GM04504 (cell line): ENCODE results near the gene NUDT2.
"Not testable (repeated sequence)": the region's sequence is repeated elsewhere in the genome, so short reads cannot be mapped to it uniquely, and the experiment has no call there.

ENCODE experiments used
- DNase-seq: peaks from one replicate; pipeline ENCODE4 v3.0.0-alpha.2; 2012; ENCODE audit warnings: low read depth

Gene NUDT2

DNA sequence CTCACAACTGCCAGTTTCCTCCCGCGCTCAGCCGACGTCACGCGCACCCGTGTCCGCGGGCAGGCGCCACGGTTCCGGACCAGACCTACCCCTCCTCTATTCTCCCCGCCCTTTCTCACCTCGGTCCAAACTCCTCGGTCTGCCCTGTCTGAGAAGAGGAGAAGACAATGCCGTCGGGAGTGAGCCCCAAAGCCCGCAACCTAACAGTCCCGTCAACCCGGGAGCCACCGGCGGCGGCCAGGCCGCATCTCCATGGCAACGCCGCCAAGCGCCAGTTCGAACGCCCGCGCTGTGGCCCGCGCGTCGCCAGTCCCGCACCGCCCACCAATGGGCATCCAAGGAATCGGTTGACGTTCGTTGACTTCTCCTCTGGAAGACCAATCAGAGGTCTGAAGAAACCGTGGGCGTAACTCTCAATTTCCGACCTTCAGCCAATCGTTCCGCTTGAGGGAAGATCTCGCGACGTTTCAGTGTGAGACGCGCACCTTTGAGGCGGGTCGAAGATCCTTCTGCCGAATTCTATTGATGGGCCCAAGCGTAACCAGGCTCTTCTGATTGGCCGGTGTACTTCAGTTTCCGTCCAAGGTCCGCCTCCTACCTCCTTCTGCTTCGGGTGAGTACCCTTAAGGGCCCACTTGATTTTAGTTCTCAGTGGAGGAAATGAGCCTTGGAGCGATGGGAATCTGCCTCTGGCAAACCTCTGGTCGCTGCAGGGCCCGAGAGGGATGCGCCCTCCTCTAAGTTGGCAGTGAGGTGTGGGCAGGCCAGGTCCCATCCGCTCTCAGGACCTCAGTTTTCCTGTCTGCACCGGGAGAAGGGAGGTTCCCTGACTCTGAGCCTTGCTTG, at the start of gene NUDT2, which contains the start of gene KIF24:
NUDT2 (plus strand) TSS at position 583 of the 846 bp plus-strand sequence. CDS start 9,471 bp downstream, outside the sequence.
KIF24 (minus strand) TSS at position 282 of the 846 bp plus-strand sequence. CDS start 17,922 bp downstream, outside the sequence.
- peak; percentile 100 for DNase-seq

DNA sequence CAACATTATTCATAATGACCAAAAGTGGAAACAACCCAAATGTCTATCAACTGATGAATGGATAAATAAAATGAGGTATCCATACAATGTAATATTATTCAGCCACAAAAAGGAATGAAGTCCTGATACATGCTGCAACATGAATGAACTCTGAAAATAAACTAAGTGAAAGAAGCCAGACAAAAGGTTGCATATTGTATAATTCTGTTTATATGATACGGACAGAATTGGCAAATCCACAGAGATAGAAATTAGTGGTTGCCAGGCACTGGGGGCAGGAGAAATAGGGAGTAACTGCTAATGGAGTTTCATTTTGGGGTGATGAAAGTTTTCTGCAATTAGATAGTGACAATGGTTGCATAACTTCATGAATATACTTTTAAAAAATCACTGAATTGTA, 47.3 kb upstream of the NUDT2 start:
- DNase-seq = no peak

DNA sequence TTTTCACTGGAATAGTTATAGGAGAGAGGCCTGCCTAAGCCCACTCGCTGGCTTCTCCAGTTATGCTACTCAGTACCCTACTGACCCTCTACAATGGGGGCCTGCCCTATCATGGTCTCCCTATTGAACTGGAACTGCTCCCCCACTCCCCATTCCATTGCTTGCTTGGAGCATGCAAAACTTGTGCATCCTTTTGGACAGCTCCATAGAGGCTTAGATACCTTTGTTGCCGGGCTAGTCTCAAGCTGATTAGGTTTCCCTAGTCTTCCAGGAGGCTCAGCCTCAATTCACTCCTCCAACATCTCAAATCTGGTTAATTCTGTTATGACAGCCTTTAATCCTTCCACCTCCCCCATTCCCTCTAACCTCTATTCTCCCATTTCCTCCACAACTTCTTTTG, 40.2 kb upstream of the NUDT2 start:
- no peak for DNase-seq

DNA sequence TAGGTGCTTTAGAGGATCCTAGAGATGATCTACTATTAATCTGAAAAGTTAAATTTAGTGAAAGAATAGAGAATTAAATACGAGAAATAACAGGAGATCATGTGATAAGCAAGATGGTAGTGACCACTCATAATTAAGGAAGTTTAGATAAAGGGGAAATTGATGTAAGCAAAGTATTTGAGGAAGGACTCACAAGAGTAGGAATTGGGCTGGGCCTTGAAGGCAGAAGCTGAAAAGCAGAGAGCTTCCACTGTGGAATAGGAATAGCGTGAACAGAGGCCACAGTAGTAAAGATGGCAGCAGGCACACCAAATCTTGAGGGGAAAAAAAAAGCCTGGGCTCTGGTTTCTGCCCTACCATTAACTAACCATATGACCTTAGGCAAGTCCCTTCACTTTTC, 38.3 kb upstream of the NUDT2 start:
- DNase-seq = no peak

DNA sequence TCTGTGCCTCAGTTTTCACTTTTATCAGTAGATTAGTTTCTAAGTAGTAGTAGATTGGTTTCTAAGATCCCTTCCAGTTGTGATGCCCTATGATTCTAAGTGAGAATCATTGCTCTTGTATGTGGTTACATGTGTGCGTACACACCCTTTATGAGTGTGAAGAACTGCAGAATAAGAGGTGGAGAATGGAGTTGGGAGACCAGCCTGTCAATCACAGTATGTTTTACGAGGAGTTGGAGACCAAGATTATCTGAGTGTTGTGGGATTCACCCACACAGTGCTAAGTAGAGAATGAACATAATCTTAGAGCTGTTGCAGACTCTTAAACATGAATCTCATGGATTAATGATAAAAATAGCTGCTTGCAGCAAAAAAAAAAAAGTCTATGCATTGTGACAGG, 37.9 kb upstream of the NUDT2 start:
- DNase-seq = no peak

DNA sequence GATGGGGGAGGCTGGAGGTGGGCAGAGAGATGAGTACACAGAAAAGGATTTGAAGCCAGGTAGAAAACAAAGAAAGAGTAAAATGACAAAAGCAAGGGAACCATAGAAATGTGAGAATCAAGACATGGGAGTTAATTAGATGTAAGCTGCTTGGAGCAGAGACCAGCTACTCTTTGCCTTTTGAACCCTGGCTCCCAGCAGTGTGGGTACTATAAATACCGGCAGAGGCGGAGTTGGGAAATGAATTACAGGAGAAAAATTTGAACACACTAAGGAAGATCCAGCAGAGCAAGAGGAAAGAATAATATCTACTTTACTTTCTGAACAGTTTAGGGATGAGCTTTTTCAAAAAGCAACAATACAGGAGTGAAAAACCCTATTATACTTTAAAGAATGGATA, 36.8 kb upstream of the NUDT2 start:
- no peak for DNase-seq

DNA sequence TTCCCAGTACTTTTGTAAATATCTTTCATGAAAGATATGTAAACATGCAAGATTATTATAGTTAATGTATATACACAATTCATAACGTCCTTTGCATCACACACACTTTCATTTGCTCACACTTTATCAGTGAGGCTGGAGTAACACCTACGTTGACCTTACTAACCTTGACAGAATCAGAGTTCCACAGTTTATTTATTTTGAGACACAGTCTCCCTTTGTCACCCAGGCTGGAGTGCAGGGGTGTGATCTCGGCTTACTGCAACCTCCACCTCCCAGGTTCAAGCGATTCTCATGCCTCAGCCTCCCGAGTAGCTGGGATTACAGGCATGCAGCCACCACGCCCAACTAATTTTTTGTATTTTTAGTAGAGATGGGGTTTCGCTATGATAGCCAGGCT, 28.3 kb upstream of the NUDT2 start:
- DNase-seq = not testable (repeated sequence)

DNA sequence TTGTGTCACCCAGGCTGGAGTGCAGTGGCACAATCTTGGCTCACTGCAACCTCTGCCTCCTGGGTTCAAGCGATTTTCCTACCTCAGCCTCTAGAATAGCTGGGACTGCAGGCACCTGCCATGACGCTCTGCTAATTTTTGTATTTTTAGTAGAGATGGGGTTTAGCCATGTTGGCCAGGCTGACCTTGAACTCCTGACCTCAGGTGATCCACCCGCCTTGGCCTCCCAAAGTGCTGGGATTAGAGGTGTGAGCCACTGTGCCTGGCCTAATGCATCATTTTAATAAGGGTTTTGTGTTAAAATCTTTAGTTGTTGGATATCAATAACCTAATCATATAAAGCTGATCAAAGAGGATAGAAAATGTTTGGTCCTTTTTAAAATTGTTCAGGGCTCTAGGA, 21.1 kb upstream of the NUDT2 start:
- DNase-seq = not testable (repeated sequence)

DNA sequence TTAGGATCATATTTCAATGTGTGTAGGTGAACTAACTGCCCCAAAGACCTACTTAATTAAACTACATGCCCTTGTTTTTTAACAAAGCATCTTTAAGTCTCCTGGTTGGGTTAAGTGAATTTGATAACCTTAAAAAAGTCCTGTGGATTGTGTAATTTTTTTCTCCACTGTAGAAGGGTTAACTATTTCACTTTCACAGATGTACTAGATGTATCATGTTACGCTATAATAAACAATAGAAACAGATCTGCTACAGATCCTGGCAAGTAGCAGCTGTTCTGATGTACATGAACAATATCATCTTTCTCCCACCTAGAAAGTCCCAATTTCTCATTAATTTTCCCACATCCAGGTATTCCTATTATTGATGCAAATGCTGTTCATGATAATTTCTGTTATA, 19.2 kb upstream of the NUDT2 start:
- no peak for DNase-seq

DNA sequence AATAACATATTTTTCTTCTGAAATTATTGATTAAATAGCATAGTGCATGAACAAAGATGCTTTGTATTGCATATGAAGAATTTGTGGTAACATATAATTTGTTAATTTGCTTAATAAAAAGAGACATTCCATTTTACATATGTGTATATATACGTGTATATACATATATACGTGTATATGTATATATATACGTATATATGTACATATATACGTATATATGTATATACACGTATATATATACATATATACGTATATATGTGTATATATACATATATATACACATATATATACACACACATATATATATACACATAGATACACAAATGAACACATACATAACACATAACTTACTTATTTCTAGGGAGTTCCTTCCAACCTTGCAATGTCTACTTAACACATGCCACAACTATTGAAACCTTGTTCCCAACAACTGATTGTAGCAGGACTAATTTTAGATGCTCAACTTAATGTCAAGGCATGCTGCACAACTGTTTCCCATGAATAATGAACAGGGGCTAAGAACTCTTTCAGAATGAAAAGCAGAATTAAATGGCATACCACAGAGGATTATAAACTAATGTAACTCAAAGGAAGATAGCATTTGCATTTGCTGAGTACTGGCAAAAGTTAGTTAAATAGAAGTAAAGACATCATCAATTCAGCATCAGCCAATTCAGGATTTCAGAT, 17.7 kb upstream of the NUDT2 start:
- DNase-seq = no peak

DNA sequence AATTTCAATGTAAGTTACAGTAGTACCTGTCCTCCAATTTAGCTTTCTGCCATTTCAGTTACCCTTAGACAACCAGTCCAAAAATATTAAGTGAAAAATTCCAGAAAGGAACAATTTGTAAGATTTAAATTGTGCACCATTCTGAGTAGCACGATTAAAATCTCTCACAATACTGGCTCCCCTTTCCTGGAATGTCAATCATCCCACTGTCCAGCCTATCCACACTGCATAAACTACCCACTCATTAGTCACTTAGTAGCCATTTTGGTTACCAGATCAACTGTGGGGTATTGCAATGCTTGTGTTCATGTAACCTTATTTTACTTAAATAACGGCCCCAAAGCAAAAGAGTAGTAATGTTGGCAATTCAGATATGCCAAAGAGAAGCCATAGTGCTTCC, 11.9 kb upstream of the NUDT2 start:
- DNase-seq = no peak

DNA sequence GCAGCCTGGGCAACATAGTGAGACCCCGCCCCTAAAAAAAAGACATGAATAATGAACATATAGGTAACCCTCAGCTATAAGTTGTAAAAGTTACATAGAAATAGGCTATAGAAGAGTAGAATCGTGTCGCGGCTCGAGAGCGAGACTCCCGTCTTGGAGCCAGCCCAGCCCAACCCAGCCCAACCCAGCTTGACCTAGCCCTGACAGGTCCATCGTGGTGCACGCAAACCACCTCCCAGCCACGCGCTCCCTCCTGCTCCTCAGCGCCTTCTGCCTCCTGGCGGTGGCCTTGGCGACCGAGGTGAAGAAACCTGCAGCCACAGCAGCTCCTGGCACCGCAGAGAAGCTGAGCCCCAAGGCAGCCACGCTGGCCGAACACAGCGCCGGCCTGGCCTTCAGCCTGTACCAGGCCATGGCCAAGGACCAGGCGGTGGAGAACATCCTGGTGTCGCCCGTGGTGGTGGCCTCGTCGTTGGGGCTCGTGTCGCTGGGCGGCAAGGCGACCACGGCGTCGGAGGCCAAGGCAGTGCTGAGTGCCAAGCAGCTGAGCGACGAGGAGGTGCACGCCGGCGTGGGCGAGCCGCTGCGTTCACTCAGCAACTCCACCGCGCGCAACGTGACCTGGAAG, 11.1 kb upstream of the NUDT2 start:
- no peak for DNase-seq

DNA sequence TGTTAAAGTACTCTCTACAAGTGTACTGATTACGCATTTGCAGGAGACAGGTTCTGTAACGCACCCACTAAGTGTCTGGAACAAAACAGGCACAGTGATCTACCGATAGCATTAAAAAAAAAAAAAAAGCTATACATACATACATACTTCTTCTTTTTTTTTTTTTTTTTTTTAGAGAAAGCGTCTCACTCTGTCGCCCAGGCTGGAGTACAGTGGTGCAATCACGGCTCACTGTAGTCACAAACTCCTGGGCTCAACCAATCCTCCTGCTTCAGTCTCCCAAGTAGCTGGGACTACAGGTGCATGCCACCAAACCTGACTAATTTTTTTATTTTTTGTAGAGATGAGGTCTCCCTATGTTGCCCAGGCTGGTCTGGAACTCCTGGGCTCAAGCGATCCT, 7.9 kb upstream of the NUDT2 start:
- DNase-seq = no peak

DNA sequence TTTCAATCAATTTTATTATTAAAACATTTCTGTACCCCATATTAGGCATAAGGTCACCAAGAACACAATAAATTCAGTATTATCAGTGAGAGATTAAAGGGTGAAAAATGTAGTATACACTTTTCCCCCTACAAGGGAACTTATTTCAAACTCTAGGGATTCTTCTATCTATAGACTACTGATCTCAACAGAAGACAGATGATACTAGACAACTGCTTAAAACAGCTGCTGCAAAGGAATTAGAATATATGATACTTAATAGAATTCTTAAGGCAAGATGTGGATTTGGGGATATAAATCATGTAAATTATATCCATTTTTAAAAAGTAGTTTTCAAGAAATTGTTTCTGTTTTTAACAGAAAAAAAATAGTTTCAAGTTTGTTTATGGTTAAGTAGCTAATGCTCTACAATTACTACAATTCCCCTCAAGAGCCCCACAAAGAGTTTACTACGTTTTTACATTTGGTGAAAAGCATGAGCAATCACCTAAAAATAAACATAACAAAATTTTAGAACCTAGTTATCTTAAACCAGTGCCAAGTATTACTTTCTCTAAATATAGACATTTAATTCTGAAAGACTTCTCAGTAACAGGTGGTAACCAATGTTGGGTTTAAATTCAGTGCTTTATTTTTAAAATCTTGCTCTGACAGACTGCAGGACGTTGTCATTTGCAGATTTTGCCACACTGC, 6.3 kb upstream of the NUDT2 start:
- no peak for DNase-seq

DNA sequence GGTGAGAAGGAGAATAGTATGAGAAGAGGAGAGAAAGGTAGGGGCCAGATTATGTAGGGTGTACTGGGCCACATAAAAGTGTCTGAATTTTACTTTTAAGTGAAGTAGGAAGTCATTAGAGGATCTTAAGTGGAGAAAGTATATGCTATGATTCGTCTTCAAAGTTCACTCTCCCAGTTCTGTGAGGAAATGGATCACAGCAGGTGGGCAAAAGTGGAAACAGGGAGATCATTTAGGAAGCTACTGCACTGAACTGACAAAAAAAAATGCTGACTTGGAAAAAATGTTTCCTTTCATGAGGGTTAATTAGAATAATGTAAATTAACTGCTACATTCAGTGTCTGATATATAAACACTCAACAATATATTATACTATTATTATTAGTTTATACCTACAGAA, 2.7 kb upstream of the NUDT2 start:
- no peak for DNase-seq

DNA sequence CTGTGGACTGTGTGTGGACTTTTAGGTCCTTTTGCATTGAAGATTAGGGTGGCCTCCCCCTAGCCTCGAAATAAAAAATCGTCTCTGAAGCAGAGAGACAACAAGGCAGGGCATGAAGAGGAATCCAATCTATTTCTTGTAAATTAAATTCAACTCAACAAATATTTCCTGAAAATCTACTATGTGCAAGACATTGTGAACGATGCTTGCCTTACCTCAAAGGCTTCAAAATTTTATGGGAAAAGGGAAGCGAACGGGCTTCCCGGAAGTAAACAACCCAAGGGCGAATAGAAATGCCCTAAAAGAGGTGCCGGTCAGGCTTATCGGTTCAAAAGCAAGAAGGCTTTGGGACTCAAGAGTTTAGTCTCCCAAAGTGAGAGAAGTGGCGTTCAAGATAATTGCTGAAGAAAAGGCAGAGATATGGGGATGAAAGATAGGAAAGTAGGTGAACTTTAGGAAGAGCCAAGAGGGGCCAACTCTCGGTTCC, 826 bp upstream of the NUDT2 start:
- no peak for DNase-seq

DNA sequence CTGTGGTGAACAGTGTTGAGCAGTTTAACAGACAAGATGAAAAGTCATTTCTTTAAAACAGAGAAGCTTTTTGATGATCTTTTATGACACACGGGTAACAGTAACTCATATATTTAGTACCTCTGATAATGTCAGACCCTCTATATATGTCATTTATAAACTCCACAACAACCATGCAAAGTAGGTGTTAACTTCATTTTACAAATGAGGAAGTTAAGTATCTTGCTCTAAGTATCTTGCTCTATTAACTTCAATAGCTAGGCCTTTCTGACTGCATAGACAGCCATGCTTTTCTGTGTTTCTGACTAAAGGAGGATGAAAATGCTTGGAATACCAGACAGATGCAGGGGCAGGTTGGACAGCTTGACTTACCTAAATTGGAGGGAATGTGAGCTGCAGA, 1.8 kb downstream of the NUDT2 start:
- DNase-seq = no peak

DNA sequence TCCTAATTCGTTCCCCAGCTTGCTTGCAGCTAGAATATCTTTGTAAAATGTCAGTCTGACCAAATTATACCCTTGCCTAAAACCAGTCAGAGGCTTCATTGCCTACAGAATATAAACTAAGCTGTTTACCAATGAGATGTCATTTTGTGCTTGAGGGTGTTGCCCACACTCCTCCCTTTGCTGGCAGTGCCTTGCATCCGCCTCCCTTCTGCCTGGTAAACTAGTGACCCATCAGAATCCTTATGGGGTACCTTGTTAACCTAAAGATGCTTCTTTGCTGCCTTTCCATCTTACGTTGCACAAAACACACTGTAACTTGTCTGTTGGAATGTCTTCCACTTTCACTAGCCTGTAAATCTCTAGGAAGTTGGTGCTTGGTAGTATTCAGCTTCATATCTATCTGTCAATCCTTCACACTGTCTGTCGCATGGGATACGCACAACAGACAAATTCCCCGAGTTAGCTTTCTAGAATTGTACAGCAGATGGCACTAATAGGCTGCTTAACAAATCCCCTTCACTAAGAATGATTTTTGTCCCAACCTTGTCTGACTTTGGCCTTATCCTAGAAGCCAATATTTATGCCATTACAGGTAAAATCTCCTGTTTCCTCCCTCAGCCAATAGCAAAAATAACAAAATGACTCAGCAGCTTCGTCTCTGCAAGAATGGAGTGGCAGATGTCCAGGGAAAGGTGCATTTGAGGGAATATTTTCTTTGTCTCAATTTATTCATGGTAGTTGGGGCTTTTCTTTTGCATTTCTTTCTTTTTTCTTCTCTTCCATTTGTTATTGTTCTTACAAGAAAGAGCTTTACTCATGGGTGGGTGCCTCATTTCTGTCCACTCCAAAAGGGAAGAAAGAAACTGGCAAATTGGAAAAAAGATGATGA, 3.0 kb downstream of the NUDT2 start:
- DNase-seq = peak; percentile 17

DNA sequence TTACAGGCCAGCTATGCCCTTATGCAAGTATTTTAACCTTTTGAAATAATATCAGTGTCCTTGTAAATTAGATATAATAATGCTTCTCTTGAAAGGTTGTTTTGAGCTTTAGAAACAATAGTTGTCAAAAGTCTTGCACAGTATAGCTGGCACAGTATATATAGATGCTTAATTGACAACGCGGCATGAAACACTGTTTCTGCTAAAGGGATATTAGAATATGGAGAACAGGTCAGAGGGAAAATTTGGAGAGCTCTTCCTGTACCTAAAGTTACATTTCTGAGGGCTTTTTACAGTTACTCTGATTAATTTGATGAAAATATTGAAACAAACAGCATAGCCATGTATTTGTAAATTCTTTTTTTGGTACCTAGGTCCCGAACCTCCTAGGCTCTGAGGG, 4.5 kb downstream of the NUDT2 start:
- no peak for DNase-seq

DNA sequence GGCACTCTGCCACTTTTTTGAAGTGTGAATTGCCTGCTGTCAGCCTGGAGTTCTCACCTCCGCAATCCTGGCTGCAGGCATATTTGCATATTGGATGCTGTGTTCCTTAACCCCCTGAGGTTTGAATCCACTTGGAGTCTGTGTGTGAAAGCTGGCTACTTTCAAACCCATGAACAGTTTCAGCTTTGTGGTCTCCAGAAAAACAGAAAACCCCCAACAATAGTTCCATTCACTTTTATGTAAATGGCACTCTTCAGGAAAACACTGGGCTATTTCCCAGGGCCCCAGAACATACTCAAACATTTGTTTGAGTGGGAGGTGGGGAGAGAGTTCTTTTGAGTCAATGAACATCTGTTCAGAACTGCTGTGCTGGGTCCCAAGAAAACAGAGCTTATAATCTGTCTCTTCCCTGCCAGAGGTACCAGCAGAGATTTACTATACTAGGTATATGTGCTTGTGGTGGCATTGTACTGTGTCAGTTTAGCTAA, 5.0 kb downstream of the NUDT2 start:
- DNase-seq = no peak

DNA sequence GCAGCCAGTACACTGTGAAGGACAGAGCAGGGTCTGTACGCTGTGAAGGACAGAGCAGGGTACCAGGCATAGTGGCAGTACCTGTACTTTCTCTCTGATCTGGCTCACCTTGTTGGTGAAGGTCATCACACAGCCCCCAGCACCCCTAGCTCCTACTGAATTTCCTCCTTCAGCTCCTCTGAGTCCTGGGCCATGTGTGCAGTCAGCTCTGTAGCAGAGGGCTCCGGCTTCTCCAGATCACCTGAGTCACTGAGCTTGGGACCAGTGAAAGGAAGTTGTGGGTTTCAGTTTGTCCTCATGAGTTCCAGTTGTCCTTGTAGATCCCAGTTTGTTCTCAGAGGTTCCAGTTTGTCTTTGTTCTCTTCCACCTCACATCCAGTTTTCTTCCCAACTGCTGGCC, 5.5 kb downstream of the NUDT2 start:
- no peak for DNase-seq
